HG03135 (cell line): ENCODE data around the gene EFCAB7.
A peak's percentile ranks its signal among the peaks of the same experiment; 100 is the strongest.
"Not testable (repeated sequence)": the region's sequence is repeated elsewhere in the genome, so short reads cannot be mapped to it uniquely, and the experiment has no call there.

ENCODE experiments used
- ATAC-seq: cut with Tn5 transposase; IDR thresholded peaks from one replicate; pipeline ENCODE4 v1.9.1; 2021; ENCODE audit warnings: mild to moderate bottlenecking, moderate library complexity; ENCODE audit not compliant: unreplicated experiment

The EFCAB7 gene

GRCh38 chr1:63547621-63548294, 24.4 kb downstream of the EFCAB7 start:
- ATAC-seq = no peak

DNA sequence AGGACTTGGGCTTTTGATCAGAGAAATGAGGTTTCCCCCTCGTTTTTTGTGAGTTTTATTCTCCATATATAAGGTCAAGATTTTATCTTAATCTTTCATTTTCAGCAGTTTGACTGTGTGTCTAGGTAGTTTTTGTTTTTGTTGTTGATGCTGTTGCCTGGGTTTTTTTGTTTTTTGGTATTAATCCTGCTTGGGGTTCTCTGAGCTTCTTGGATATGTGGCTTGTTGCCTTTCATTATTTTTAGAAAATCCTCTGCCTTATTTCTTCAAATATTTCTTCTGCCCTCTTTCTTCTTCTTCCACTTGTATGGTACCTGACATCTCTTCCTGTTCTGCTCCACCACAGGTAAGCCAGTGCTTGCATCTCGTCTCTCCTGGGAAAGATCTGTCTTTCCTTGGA, 25.0 kb downstream of the EFCAB7 start:
- no peak for ATAC-seq

DNA sequence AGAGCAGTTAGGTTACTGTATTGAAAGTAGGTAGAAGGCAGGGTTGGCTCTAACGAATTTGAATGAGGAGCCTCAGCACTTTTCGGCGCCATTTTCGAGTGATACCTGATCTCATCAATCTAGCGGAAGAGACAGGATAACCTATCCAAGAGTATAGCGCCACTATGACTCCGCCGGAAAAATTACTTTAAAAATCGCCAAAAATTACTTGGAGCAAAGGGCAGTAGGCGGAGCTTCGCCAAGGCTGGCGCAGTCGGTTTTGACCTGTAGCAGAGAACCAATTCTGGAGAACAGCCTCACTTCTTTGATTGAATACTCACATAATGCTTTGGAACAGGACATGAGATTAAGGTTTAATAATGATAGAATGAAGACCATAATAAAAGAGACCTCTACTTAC, 25.6 kb downstream of the EFCAB7 start:
- ATAC-seq = no peak

GRCh38 chr1:63555480-63555879, 32.2 kb downstream of the EFCAB7 start:
- no peak for ATAC-seq

DNA sequence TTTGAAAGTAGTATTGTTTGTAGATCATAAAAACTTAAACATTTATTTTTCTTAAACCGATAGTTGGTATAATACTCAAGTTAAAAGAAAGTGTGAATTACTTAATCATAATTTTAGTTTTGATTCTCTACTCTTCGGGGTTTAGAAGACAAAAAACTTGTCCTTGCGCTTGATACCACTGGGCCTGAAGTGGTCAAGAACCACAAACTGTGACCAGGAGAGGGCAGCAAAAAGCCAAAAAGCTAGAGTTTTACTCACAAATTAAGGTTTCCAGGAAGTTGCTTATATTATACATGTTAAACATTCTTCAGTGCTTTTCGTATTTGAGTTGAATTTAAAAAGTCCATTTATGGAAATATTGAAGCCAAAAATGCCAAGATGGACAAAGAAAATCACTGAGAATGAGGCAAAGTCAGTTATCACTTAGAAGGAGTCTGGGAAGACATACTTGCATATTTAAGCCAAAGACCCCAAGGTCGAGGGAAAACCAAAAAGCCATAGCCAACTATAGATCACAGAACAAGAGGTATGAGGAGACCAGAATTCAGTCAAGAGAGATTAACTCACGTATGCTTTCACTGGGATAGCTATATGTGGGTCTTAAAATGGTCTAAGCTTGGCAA, 34.2 kb downstream of the EFCAB7 start:
- ATAC-seq = no peak

DNA sequence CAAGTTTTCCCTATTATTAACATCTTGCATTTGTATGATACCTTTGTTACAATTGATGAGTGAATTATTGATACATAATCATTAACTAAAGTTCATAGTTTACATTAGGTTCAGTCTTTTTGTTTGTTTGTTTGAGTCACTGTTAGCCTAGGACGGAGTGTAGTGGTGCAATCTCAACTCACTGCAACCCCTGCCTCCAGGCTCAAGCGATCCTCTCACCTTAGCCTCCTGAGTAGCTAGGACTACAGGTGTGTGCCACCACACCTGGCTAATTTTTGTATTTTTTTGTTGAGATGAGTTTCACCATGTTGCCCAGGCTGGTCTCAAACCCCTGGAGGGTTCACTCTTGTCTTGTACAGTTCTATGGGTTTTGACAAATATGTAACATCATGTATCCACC, 36.0 kb downstream of the EFCAB7 start:
- no peak for ATAC-seq

DNA sequence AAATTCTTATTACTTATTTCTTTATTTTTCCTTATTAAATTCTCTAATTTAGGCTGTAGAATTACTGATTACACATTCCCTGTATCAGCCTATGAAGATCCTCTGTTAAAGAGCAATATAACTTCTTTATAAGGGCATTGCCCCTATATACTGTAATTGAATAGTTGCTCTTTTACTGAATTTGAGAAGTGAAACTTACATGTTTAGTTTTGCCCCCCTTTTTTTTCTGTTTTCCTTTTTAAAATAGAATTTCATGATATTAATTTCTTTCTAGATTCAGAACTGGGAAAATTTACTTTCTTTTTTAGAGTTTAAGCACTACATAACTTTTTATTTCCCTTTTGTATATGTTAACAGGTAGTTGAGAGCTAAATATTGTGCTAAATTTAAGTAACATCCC, 40.4 kb downstream of the EFCAB7 start:
- no peak for ATAC-seq

- ATAC-seq = no peak
These were observed 45.7 kb downstream of the EFCAB7 start for GRCh38 chr1:63569068-63569467.

DNA sequence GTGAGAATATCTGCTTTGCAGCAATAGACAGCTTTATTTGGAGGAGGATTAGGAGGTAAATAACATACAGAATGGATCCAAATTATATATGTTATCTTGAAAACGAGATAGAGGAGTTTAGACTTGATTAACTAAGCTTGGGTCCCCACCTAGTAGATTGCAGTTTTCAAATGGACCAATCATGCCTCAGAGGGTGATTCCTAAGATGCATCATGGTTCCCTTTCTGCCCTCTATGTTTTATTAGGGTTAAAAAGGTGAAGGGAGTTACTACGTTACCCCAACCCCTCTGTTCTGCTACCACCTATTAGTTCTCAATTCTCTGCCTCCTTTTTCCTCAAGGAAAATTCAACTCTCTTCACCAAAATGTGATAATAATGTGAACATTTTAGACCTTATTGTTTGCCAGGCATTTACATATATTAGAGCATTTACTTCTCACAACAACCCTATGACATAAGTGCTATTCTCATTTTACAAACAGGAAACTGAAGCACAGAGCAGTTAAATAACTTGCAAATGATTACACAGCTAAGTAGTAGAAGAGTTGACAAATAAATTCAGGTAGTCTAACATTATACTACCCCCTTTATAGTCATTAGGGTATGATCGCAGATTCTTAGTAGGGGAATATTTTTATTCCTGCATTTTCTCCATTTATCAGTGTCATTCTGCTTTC, 46.5 kb downstream of the EFCAB7 start:
- no peak for ATAC-seq

DNA sequence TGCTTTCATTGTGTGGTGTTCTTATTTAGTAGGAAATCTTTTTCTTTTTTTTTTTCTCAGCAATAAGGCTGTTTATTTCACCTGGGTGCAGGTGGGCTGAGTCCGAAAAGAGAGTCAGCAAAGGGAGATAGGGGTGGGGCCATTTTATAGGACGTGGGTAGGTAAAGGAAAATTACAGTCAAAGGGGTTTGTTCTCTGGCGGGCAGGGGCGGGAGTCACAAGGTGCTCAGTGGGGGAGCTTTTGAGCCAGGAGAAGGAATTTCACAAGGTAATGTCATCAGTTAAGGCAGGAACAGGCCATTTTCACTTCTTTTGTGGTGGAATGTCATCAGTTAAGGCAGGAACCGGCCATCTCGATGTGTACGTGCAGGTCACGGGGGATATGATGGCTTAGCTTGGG, 49.4 kb downstream of the EFCAB7 start:
- not testable (repeated sequence) for ATAC-seq

DNA sequence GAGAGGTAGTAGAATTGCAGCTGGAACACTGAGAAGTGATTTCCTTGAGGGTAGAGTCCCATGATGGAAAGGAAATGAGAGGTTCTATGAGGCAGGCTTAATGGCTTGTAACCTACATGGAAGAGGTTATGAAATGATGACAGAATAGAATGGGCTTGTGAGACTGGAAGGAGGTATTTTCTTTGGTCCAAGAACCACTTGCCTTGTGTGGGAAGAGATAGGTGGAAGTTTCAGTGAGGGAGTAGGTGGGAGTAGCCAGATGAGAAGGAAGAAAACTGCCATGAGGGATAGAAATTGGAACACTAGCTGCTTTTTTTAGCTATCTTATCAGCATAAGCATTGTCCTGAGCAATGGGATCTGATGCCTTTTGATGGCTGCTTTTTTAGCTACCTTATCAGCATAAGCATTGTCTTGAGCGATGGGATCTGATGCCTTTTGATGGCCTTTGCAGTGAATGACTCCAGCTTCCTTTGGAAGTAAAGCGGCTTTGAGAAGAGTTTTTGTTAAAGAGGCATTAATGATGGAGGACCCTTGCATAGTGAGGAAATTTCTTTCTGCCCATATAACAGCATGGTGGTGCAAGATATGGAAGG, 51.0 kb downstream of the EFCAB7 start:
- ATAC-seq = not testable (repeated sequence)

DNA sequence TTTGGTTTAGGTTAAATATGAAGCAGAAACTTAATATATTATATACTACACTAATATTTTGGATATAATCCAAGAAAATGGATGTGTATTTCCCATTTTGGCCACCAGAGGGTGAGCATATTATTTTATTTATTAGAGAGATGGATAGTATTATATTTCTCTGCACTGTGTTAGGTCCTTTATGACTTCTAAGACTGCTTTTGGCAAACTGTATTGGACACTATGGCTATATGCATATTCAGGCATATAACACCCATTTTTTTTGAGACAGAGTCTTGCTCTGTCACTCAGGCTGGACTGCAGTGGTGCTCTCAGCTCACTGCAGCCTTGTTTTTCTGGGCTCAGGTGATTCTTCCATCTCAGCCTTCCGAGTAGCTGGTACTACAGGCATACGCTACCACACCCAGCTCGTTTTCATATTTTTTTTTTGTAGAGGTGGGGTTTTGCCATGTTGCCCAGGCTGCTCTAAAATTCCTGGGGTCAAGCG, 52.1 kb downstream of the EFCAB7 start:
- no peak for ATAC-seq

DNA sequence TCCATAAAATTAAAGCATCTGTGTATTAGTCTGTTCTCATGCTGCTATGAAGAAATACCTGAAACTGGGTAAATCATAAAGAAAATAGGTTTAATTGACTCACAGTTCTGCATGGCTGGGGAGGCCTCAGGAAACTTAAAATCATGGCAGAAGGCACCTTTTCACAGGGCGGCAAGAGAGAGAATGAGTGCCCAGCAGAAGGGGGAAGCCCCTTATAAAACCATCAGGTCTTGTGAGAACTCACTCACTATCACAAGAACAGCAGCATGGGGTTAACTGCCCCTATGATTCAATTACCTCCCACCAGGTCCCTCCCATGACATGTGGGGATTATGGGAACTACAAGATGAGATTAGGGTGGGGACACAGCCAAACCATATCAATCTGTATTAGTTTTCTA, 63.0 kb downstream of the EFCAB7 start:
- not testable (repeated sequence) for ATAC-seq

DNA sequence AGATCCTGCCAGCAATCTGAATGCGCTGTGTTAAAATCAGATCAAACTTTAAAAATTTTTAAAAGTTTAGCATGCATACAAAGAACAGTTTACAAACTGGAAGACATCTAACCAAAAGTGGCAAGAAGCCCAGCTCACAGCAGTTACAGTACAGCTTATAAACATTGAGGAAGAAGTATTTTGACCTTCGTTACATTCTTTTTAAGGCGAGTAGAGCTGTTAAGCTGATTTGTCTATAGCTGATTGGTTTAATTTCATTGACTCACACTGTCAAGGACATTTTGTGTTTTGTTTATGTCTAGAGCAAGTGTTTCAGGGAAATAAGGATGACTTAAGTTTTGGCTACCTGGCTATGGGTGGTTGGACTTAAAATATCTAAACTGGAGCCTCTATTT, 66.8 kb downstream of the EFCAB7 start:
- ATAC-seq = no peak

GRCh38 chr1:63592536-63593302, 69.4 kb downstream of the EFCAB7 start:
- ATAC-seq = no peak

- ATAC-seq = peak; percentile 83
These were observed 70.1 kb downstream of the EFCAB7 start, which contains the start of gene PGM1 for GRCh38 chr1:63593303-63593885. Gene PGM1 (plus strand): TSS chr1:63593411. CDS start chr1:63593489, 78 bp downstream.

DNA sequence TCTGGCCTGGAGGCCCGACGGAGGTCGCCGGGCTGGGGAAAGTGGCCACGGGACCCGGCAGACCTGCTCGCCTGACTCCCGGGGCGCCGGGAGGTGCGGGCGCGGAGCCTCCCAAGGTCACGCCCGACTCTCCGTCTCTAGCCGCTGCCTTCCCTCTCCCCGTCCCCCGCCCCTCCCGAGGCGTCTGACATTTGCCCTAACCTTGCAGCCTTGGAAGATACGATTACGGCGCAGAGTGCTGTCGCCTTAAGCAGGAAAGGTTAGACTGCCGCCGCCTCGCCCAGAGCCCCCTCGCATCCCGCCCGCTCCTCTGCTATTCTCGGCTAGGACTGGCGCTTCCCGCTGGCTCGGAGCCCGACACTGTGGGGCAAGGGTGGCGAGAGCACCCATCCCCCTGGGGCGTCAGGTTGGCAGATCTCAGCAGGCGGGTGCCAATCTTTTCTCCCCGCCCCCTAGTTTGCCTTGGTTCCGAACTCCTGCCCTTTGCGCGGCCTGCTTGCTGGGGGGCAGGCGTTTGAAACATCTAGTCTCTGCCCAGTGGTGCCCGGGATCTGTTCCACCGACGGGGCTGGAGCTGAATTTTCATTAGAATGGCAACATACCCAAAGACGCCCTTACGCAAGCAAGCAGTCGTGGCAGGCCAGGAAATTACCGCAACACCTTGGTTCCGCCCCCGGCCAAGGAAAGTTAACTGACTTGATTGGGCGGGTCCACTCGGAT, 70.7 kb downstream of the EFCAB7 start:
- ATAC-seq = peak; percentile 57

DNA sequence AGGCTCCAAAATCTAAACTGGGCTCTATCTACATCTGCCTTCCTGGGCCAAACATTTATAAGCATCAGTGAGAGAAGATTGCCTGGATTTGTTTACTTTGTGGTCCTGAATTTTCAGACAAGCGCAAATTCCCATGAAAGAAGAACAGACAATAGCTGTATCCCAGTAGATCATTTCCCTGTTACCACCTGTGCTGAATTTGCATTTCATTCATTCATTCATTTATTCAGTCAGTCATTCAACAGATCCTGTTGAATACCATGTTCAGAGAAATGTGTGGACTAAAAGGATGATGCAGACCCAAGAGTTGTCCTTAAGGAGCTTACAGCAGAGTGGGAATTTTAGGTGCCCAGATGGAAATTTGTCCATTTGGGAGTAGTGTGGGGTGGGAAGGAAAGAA, 72.1 kb downstream of the EFCAB7 start:
- ATAC-seq = no peak

DNA sequence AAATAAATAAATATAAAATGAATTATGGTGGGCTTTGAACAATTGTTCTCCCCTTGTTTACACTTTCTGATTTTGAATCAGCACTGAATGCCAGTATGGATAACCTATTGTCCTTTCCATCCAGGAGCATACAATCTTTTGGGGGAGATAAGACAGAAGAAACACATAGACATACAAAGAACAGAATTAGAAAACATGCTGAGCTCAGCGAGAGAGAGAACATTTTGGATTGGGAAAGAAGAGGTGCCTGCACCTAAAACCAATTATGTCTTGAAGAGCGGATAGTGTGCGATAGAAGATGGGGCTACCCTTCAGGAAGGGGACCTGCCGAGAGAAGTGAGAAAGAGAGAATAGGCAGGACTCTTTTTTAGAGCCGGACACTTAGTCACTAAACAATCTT, 76.5 kb downstream of the EFCAB7 start:
- no peak for ATAC-seq

GRCh38 chr1:63600248-63600647, 76.9 kb downstream of the EFCAB7 start:
- no peak for ATAC-seq
